ENCODE data around the gene DYNC2I2. TPM values are rescaled to one million over a fixed set of nuclear protein-coding genes. Genes with fewer than 3 reads are reported as not detected.
"Not testable (repeated sequence)": the region's sequence is repeated elsewhere in the genome, so short reads cannot be mapped to it uniquely, and the experiment has no call there.

Gene DYNC2I2
- total RNA-seq, 1 experiment from 2014 or later: 122 TPM

- no peak for DNase-seq
- no peaks in the 10 kb centered on the region for H3K27me3 ChIP-seq
- peaks cover 87% of the 10 kb centered on the region for H3K36me3 ChIP-seq
- H3K9me3 ChIP-seq: no peaks in the 10 kb centered on the region
- H3K4me3 ChIP-seq: no peak overlapping the region
Measured at GRCh38 chr9:128611600-128612394, 44.9 kb downstream of the DYNC2I2 start.

- H3K9me3 ChIP-seq: no peaks in the 10 kb centered on the region
- H3K36me3 ChIP-seq: peaks cover 81% of the 10 kb centered on the region
- no peak overlapping the region for H3K4me3 ChIP-seq
- no peak for DNase-seq
- no peaks in the 10 kb centered on the region for H3K27me3 ChIP-seq
Measured at GRCh38 chr9:128610897-128611296, 45.8 kb downstream of the DYNC2I2 start.

DNA sequence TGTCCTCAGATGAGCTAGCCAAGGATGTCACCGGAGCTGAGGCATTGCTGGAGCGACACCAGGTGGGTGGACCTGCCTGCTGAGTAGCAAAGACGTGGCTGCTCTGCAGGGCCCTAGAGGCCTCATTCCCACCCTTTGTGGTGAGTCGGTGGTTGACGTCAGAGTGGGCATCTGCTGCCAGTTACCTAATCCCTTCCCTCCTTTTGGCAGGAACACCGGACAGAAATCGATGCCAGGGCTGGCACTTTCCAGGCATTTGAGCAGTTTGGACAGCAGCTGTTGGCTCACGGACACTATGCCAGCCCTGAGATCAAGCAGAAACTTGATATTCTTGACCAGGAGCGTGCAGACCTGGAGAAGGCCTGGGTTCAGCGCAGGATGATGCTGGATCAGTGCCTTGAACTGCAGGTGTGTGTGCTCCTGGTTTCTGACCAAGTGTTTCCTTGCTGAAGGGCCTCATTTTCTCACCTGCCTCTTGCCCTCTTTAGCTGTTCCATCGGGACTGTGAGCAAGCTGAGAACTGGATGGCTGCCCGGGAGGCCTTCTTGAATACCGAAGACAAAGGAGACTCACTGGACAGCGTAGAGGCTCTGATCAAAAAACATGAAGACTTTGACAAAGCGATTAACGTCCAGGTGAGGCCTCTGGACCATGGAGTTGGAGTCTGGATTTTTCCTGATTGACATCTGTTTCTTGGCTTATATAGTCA, 48.9 kb downstream of the DYNC2I2 start:
- no peak overlapping the region for H3K4me3 ChIP-seq
- peak; percentile 98 for DNase-seq
- no peaks in the 10 kb centered on the region for H3K9me3 ChIP-seq
- H3K27me3 ChIP-seq: no peaks in the 10 kb centered on the region
- H3K36me3 ChIP-seq: peaks cover 79% of the 10 kb centered on the region

DNA sequence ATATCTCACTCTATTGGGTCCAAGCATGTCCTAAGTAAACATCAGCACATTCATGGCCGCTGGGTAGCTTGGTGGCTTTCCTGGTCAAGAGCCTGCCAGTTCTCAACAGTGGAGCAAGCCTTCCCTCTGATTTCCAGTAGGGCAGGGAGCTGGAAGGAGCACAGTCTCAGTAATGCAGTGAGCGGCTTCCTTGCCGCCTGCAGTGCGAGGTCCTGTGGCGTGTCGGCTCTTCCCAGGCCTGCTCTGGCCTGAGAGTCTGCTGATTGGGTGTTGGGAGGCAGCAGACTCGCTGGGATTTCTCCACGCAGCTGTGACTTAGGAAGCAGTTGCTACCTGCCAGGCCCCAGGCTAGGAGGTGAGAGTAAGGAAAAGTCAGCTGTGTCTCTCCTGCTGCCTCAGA, 53.0 kb downstream of the DYNC2I2 start:
- H3K36me3 ChIP-seq: peaks cover 66% of the 10 kb centered on the region
- H3K9me3 ChIP-seq: no peaks in the 10 kb centered on the region
- no peaks in the 10 kb centered on the region for H3K27me3 ChIP-seq
- H3K4me3 ChIP-seq: no peak overlapping the region
- no peak for DNase-seq

- Histone ChIP-seq H3K9me3 (no peaks in the 10 kb centered on the region), H3K36me3 (peaks cover 82% of the 10 kb centered on the region), H3K27me3 (no peaks in the 10 kb centered on the region), H3K4me3 (no peak overlapping the region)
- no peak for DNase-seq
Measured at GRCh38 chr9:128600099-128600498, 56.5 kb downstream of the DYNC2I2 start.

GRCh38 chr9:128595471-128595870, 61.2 kb downstream of the DYNC2I2 start:
- H3K9me3 ChIP-seq: no peaks in the 10 kb centered on the region
- DNase-seq: no peak
- H3K36me3 ChIP-seq: peaks cover 78% of the 10 kb centered on the region
- no peak overlapping the region for H3K4me3 ChIP-seq
- H3K27me3 ChIP-seq: no peaks in the 10 kb centered on the region

DNA sequence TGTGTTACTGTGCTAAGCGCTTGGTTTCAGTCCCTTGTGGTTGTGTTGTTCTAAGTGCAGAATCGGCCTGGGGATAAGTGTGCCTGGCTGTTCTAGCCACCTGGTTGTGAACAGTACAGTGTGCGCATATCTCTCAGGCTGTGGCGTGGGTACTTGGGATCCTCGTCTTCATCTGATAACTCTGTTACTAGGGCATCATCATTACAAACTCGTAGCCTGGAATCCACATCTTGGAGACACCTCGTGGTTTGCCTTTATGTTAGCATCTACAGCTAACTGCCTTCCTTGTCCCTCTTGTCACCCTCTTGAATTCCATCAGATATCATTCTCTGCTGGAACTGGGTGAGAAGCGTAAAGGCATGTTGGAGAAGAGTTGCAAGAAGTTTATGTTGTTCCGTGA, 62.8 kb downstream of the DYNC2I2 start:
- no peak for DNase-seq
- Histone ChIP-seq H3K4me3 (no peak overlapping the region), H3K9me3 (no peaks in the 10 kb centered on the region), H3K27me3 (no peaks in the 10 kb centered on the region), H3K36me3 (peaks cover 72% of the 10 kb centered on the region)

GRCh38 chr9:128593039-128593438, 63.6 kb downstream of the DYNC2I2 start:
- Histone ChIP-seq H3K4me3 (no peak overlapping the region), H3K36me3 (peaks cover 71% of the 10 kb centered on the region), H3K9me3 (no peaks in the 10 kb centered on the region), H3K27me3 (no peaks in the 10 kb centered on the region)
- DNase-seq: no peak

- no peaks in the 10 kb centered on the region for H3K27me3 ChIP-seq
- no peaks in the 10 kb centered on the region for H3K9me3 ChIP-seq
- DNase-seq: no peak
- no peak overlapping the region for H3K4me3 ChIP-seq
- peaks cover 67% of the 10 kb centered on the region for H3K36me3 ChIP-seq
Measured at GRCh38 chr9:128588581-128589233, 67.9 kb downstream of the DYNC2I2 start.

DNA sequence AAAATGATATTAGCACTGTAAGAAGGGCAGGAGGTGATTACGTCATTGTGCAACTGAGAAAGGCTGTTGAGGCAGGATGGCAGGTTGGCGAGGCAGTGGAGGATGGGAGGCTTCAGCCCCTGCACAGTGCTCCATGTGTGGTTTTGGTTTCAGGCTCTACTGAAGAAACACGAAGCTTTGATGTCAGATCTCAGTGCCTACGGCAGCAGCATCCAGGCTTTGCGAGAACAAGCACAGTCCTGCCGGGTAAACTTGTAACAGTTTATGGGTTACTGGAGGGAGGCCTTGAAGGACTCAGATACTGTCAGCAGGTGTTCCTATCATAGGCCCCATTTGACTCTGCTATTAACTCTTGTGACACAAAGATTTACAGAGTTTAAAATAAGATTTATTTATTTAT, 69.2 kb downstream of the DYNC2I2 start:
- H3K9me3 ChIP-seq: no peaks in the 10 kb centered on the region
- H3K27me3 ChIP-seq: no peaks in the 10 kb centered on the region
- no peak for DNase-seq
- H3K36me3 ChIP-seq: peaks cover 68% of the 10 kb centered on the region
- no peak overlapping the region for H3K4me3 ChIP-seq

DNA sequence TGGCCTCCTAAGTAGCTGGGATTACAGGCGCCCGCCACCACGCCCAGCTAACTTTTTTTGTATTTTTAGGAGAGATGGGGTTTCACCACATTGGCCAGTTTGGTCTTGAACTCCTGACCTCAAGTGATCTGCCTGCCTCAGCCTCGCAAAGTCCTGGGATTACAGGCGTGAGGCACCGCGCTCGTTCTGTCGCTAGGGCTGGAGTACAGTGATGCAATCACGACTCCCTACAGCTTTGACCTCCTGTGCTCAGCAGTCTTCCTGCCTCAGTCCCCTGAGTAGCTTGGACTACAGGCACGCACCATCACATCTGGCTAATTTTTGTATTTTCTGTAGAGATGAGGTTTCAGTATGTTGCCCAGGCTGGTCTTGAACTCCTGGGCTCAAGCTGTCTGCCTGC, 69.7 kb downstream of the DYNC2I2 start:
- H3K36me3 ChIP-seq: peaks cover 71% of the 10 kb centered on the region

GRCh38 chr9:128585155-128585554, 71.5 kb downstream of the DYNC2I2 start:
- not testable (repeated sequence) for H3K27me3 ChIP-seq, H3K9me3 ChIP-seq, DNase-seq, H3K4me3 ChIP-seq
- H3K36me3 ChIP-seq: peaks cover 77% of the 10 kb centered on the region

More for the DNA sequence above, 69.7 kb downstream of the DYNC2I2 start:
- H3K4me3 ChIP-seq, DNase-seq, H3K27me3 ChIP-seq, H3K9me3 ChIP-seq: not testable (repeated sequence)

Other genes starting within 250 kb of the DYNC2I2 start
- 8.9 and 10.4 TPM in 2 replicates for gene CERCAM, start 236.0 kb downstream of the DYNC2I2 start, total RNA-seq (2014; rRNA removed; shearing (Covaris generic); ENCODE audit: low replicate concordance)
- gene ODF2, start 200.8 kb downstream of the DYNC2I2 start, total RNA-seq (2014; rRNA removed; shearing (Covaris generic); ENCODE audit: low replicate concordance): 28.3 and 46.9 TPM in 2 replicates
- 58.5 and 60.3 TPM in 2 replicates for gene GLE1, start 152.1 kb downstream of the DYNC2I2 start, total RNA-seq (2014; rRNA removed; shearing (Covaris generic); ENCODE audit: low replicate concordance)
- 82.6 and 111 TPM in 2 replicates for gene SPTAN1, start 104.3 kb downstream of the DYNC2I2 start, total RNA-seq (2014; rRNA removed; shearing (Covaris generic); ENCODE audit: low replicate concordance)
- 782 and 1,015 TPM in 2 replicates for gene SET, start 32.4 kb upstream of the DYNC2I2 start, total RNA-seq (2014; rRNA removed; shearing (Covaris generic); ENCODE audit: low replicate concordance)
- gene PKN3, start 45.7 kb upstream of the DYNC2I2 start, total RNA-seq (2014; rRNA removed; shearing (Covaris generic); ENCODE audit: low replicate concordance): 10.2 and 10.5 TPM in 2 replicates
- 22.7 and 26.6 TPM in 2 replicates for gene ZDHHC12, start 67.3 kb upstream of the DYNC2I2 start, total RNA-seq (2014; rRNA removed; shearing (Covaris generic); ENCODE audit: low replicate concordance)
- 10.2 and 28.2 TPM in 2 replicates for gene ZER1, start 115.1 kb upstream of the DYNC2I2 start, total RNA-seq (2014; rRNA removed; shearing (Covaris generic); ENCODE audit: low replicate concordance)
- gene TBC1D13, start 130.4 kb upstream of the DYNC2I2 start, total RNA-seq (2014; rRNA removed; shearing (Covaris generic); ENCODE audit: low replicate concordance): 1.8 and 2.0 TPM in 2 replicates
- 11.9 and 19.7 TPM in 2 replicates for gene ENDOG, start 161.7 kb upstream of the DYNC2I2 start, total RNA-seq (2014; rRNA removed; shearing (Covaris generic); ENCODE audit: low replicate concordance)
- gene SPOUT1, start 172.9 kb upstream of the DYNC2I2 start, total RNA-seq (2014; rRNA removed; shearing (Covaris generic); ENCODE audit: low replicate concordance): 9.8 and 36.3 TPM in 2 replicates
- 9.6 and 17.8 TPM in 2 replicates for gene KYAT1, start 225.1 kb upstream of the DYNC2I2 start, total RNA-seq (2014; rRNA removed; shearing (Covaris generic); ENCODE audit: low replicate concordance)
- gene LRRC8A, start 225.3 kb upstream of the DYNC2I2 start, total RNA-seq (2014; rRNA removed; shearing (Covaris generic); ENCODE audit: low replicate concordance): 13.8 and 19.1 TPM in 2 replicates